MM.1S (cell line): ENCODE results near the gene PRAMEF7.
"Not testable (repeated sequence)": the region's sequence is repeated elsewhere in the genome, so short reads cannot be mapped to it uniquely, and the experiment has no call there.

ENCODE experiments used
- CTCF ChIP-seq: fragments of 300-600 bp; sonication (generic); IDR thresholded peaks from 2 replicates; pipeline ENCODE4 v1.5.1; 2016; ENCODE audit warnings: antibody characterized with exemption, low read length, mixed read lengths
- EZH2 ChIP-seq: fragments of 300-600 bp; sonication (generic); optimal IDR thresholded peaks from 2 replicates; pipeline ENCODE3; 2017; ENCODE audit warnings: low read depth, mild to moderate bottlenecking, antibody characterized with exemption, low read length, mixed read lengths

- not testable (repeated sequence) for TF ChIP-seq CTCF, EZH2
Observed at GRCh38 chr1:12903793-12904572, 12.4 kb upstream of the PRAMEF7 start.
